Embryonic facial prominence (tissue), 1 donor: ENCODE measurements around the gene DLAT.
"Not testable (repeated sequence)": the region's sequence is repeated elsewhere in the genome, so short reads cannot be mapped to it uniquely, and the experiment has no call there.

Experiments
- DNase-seq: peaks from one replicate; pipeline ENCODE4 v3.0.0-alpha.2; 2016; ENCODE audit errors: extremely low spot score

Gene DLAT

GRCh38 chr11:112049777-112050176, 24.6 kb downstream of the DLAT start:
- DNase-seq = no peak

- DNase-seq = no peak
Observed at GRCh38 chr11:112050721-112051120, 25.5 kb downstream of the DLAT start.

GRCh38 chr11:112051768-112052167, 26.6 kb downstream of the DLAT start:
- DNase-seq = no peak

GRCh38 chr11:112057170-112057569, 32.0 kb downstream of the DLAT start:
- DNase-seq = no peak

GRCh38 chr11:112058103-112058502, 32.9 kb downstream of the DLAT start:
- DNase-seq = no peak

GRCh38 chr11:112062923-112063322, 37.7 kb downstream of the DLAT start:
- no peak for DNase-seq

GRCh38 chr11:112073941-112074811, 49.0 kb downstream of the DLAT start, which contains the start of the genes NKAPD1 and PIH1D2:
TSS of gene NKAPD1 (plus strand) at chr11:112074299. CDS start at chr11:112075575, 1,276 bp downstream.
TSS of gene PIH1D2 (minus strand) at chr11:112074017. CDS start at chr11:112073174, 843 bp downstream.
- DNase-seq = peak; percentile 88

- no peak for DNase-seq
Observed at GRCh38 chr11:112082729-112083128, 57.5 kb downstream of the DLAT start.

- no peak for DNase-seq
Observed at GRCh38 chr11:112085822-112086421, 60.7 kb downstream of the DLAT start.

- peak; percentile 97 for DNase-seq
Observed at GRCh38 chr11:112086422-112087191, 61.4 kb downstream of the DLAT start, which contains the start of the genes SDHD and TIMM8B. TSS of gene SDHD (plus strand) at chr11:112086873. CDS start at chr11:112086908, 35 bp downstream. TSS of gene TIMM8B (minus strand) at chr11:112086756. CDS start at chr11:112086723, 33 bp downstream.

- no peak for DNase-seq
Observed at GRCh38 chr11:112087212-112087611, 62.0 kb downstream of the DLAT start.

- DNase-seq = not testable (repeated sequence)
Observed at GRCh38 chr11:112095302-112095701, 70.1 kb downstream of the DLAT start.

GRCh38 chr11:112096194-112096593, 71.0 kb downstream of the DLAT start:
- no peak for DNase-seq

- no peak for DNase-seq
Observed at GRCh38 chr11:112097734-112098528, 72.7 kb downstream of the DLAT start.

GRCh38 chr11:112100462-112100861, 75.3 kb downstream of the DLAT start:
- DNase-seq = no peak

GRCh38 chr11:112103446-112103845, 78.2 kb downstream of the DLAT start:
- no peak for DNase-seq

GRCh38 chr11:112106070-112106469, 80.9 kb downstream of the DLAT start:
- DNase-seq = no peak
